CD4-positive, alpha-beta T cell treated with Interleukin-6 at 100 ng/mL for 8 hours (primary cell): Measurements from ENCODE around the gene ARHGAP10.
"Not testable (repeated sequence)": the region's sequence is repeated elsewhere in the genome, so short reads cannot be mapped to it uniquely, and the experiment has no call there.

Experiments used
- DNase-seq: peaks from one replicate; pipeline ENCODE4 v3.0.0-alpha.2; 2020; ENCODE audit warnings: mixed read lengths, low spot score

ARHGAP10 gene

DNA sequence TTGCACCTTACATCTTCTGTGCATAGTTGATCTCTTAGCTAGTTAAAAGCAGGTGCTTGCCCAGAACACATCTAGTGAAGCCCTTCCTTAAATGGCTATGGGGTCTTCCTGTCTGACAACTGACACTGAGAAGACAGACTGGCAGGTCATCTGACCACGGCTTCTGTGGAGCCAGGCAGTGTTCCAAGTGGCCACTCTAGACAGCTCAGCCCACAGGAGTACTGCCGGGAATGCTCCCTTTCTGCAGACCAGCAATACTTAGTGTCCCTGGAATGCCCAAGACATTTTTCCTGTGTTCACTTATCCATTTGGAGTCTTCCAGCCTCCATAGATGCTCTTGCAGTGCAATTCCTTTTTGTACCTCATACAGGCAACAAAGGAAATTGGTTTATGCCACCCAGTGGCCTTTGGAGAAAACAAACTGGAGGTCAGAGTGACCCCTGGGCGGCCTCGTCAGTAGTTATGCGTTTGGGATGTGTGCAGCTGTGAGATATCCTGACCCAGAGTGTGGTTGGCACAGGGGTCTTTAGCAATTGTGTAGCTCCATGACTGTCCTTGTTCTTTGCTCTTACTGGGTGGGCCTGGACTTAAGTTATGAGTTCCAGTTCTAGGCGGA, 335.5 kb downstream of the ARHGAP10 start:
- no peak for DNase-seq

- no peak for DNase-seq
These were observed 336.4 kb downstream of the ARHGAP10 start for GRCh38 chr4:148068065-148068911.

- DNase-seq = no peak
These were observed 337.4 kb downstream of the ARHGAP10 start for GRCh38 chr4:148069086-148069894.

- DNase-seq = no peak
These were observed 337.9 kb downstream of the ARHGAP10 start for GRCh38 chr4:148069895-148070178.

DNA sequence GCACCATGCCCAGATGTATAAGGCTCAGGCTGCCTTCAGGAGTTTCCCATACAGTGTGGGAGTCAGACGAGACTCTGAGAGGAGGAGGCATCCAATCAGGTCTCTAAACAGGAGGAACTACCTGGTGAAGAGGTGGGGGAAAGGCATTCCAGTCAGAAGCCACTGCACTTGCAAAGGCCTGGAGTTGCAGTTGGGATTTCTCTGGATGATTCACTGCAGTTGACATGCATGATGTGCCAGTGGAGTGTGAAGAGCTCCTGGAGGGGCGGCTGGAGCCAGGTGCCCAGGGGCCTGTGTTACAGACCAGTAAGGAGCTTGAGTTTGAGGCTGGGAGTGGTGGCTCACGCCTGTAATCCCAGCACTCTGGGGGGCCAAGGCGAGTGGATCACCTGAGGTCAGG, 339.1 kb downstream of the ARHGAP10 start:
- DNase-seq = no peak

DNA sequence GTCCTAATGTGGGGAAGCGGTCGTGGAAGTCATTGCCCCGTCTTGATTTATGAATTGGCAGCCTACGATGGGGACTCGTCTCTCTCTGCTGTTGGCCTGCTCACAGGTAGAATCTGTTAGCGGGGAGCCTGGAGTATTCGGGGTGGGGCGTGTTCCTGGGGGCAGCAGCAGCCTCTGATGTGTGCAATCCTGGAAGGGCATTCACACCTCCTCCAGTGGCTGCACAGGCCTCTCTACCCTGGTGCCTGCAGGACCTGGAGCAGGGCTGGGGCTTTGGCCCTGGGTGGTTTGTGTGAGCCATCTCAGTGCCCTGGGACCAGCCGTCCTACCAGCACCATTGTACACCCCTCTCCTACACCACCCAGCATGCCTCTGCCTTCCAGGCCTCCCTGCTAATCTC, 340.9 kb downstream of the ARHGAP10 start:
- no peak for DNase-seq

DNA sequence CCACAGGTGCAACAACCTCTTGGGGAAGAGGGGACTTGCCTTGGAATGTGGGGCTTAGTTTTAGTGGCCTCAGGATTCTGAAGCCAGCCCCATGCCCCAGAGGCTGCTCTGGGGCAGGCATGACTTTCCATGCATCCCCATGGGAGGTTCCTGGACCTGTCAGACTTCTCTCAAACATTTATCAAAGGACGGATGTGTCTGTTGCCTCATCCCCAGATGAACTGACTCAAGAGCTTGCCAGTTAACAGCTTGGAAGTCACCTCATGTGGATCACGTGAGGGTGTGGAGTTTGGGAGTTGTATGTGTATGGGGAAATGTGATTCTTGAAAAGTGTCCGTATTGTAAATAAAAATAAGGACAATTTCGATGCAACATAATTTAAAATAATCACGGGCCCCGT, 341.5 kb downstream of the ARHGAP10 start:
- DNase-seq = no peak

DNA sequence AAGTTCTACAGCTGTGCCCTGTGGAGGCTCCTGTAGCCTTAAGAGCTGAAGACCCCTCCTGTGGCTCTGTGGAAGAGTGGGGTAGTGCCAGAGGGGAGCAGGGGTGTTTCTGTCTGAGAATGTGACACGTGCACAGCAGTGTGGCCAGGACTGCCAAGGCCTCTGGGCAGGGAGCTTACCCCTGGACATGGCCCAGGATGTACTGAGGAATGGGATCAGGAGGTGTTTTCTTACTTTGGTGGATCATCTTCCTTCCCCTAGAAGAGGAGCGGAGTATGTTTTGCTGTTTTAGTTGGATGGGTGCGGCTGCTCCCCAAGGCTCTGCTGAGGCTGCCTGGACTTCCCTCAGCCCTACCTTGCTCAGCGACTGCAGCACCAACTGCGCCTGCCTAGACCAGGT, 342.6 kb downstream of the ARHGAP10 start:
- DNase-seq = no peak

DNA sequence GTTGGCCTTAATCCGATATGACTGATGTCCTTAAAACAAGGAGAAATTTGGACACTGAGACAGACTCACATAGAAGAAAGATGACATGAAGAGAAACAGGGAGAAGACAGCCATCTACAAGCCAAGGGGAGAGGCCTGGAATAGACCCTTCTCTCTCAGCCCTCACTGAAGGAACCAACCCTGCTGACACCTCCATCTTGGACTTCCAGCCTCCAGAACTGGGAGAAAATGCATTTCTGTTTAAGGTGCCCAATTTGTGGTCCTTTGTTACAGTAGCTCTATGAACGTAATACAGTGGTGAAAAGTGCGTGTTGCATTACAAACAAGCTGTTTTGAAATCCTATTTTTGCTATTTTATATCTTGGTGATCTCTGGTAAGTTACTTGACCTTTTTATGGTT, 343.6 kb downstream of the ARHGAP10 start:
- DNase-seq = no peak

DNA sequence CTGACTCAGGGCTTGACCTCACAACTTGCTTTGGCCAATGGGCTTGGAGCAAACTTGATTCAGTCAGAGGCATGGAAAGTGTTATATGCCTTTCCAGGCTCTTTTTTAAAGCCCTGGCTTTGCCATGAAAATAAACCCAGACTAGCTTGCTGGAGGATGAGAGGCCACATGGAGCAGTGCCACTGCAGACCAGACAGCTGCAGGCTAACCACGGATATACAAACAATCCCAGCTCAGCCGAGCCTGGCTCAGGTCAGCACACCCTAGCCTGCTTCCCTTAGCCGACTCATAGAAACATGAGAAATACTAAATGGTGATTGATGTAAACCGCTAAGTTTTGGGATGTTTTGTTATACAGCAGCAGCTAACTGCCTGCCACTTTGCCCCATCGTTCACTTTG, 345.1 kb downstream of the ARHGAP10 start:
- DNase-seq = no peak

DNA sequence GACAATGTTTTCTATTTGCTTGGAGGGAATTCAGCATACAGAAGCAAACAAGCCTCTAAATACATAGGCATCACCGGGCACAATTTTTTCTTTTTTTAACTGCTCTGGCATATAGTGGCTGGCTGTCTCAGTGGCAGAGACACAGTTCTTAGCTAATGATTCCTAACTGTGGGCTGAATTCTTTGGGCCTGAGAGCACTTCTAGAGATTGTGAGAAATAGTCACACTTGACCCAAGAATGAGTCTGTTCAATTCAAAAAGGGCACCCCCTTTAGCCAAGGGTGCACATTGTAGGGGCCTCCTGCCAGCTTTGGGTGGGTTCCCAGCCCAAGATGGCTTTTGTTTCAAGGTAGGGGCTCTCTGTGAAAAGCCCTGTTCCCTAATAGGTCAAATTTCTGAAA, 345.7 kb downstream of the ARHGAP10 start:
- DNase-seq = no peak

- DNase-seq = no peak
These were observed 346.2 kb downstream of the ARHGAP10 start for GRCh38 chr4:148078061-148078460.

DNA sequence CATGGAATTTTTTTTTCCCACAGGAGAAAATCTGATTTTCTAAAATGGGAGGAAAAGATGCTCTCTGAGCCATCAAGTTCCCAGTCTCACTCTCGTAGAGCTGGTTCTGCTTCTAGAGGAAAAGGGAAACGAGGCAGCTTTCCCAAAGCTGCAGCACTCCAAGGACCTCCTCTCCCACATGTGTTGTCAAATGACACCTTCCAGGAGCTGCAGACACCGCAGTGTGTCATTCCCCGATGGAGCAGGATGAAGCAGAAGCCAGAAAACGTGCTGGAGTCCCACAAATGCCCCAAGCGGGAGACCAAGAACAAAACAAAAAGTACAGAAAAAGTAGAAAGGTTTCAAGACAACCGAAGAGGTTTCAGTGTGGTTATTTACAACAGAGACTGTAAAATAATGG, 348.1 kb downstream of the ARHGAP10 start:
- DNase-seq = no peak

DNA sequence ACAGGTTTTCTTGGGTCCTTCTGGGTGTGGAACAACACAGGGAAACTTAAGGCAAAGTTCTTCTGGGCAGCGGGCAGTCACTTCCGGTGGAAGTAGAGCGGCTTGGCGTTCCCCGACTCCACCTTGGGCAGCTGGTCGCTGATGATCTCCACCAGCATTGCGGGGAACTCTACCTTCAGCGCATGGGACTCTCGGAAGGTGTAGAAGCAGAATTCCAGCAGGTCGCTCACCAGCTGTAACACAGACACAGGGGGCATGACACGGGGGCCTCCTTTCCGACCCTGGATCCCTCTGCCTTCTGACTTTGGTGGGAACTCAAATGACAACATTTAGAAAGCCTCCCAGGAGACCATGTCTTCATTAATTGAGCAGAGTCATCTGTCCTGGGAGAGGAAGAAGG, 349.4 kb downstream of the ARHGAP10 start:
- no peak for DNase-seq

- DNase-seq = no peak
These were observed 349.9 kb downstream of the ARHGAP10 start for GRCh38 chr4:148081745-148082144.

DNA sequence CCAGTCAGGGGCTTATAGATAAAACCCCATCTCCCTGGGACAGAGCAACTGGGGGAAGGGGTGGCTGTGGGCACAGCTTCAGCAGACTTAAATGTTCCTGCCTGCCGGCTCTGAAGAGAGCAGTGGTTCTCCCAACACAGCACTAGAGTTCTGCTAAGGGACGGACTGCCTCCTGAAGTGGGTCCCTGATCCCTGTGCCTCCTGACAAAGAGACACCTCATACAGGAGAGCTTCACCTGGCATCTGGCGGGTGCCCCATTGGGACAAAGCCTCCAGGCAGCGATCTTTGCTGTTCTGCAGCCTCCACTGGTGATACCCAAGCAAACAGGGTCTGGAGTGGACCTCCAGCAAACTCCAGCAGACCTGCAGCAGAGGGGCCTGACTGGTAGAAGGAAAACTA, 351.2 kb downstream of the ARHGAP10 start:
- DNase-seq = not testable (repeated sequence)

DNA sequence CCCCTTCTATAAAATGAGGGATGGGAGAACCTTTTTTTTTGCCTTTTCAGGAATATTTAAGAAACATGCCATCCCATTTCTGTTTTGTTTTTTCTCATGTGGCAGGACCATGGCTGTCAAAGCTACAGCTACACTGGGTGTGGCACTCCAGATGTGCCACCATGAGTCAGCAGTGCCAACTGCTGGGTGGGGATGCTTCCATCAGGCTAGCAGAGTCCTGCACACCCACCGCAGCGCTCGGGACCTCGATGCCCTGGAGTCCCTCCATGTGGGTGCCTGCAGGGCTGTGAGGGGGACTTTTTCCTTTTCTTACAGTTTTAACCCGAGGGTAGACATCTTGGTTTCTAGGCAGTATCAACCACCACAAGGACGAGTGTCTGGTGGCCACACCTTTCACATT, 357.7 kb downstream of the ARHGAP10 start:
- DNase-seq = no peak

- no peak for DNase-seq
These were observed 358.1 kb downstream of the ARHGAP10 start for GRCh38 chr4:148090029-148090428.

DNA sequence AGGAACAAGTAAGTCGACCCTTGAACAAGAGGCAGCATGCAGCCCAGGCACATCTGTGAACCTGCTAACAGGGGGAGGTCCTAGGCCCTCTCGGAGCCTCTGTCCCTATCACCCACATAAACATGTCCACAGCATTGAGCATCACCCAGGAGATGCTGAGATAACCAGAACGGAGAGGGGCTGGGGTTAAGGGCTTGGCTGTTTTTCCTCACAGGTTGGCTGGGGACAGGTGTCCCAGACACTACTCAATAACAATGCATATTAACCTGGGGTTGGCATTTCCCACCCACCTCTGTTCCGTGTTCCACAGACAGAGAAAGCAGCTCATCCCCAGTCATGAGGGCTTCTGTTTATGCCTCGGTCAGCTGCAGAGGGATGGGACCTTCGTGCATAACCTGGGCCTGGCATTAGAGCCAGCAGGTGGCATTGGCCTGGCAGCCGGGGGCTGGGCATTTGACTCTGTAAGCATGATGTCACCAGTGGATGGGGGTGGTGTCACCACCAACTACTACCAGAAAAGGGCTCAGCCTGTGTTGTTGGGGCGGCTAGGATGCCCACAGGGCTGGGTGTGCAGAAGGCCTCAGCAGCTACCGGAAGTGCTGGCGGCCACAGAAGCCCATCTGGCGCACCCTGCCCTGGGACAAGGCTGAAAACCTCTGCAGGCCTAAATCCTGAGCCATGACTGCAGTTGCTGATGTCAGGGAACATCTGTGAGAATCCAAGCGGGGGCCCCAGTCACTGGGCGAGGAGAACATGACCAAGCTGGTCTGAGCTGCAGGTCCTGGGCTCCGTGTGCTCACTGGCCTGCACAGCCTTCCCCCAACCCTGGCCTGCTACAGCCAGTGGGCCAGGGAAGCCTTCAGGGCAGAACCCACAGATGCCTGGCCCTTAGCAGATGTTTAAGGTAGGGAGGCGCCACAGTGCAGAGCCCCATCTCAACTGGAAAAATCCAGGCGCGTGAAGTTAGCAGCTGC, 358.9 kb downstream of the ARHGAP10 start:
- no peak for DNase-seq

GRCh38 chr4:148091896-148092295, 360.0 kb downstream of the ARHGAP10 start:
- no peak for DNase-seq

- no peak for DNase-seq
These were observed 360.6 kb downstream of the ARHGAP10 start for GRCh38 chr4:148092316-148093014.
